OCI-LY3 (cell line): Measurements from ENCODE around the gene SPEF2.

Experiments
- H2AFZ ChIP-seq: fragments of 200-600, 300-600 bp; shearing (Covaris generic); 2 replicates; pipeline ENCODE4 v1.6.0; 2014; ENCODE audit warnings: antibody characterized with exemption, low read depth, low read length
- H3K27ac ChIP-seq: fragments of 200-600, 300-600 bp; sonication (generic); 2 replicates; pipeline ENCODE4 v1.5.1; 2014; ENCODE audit warnings: mild to moderate bottlenecking, low read length, moderate library complexity, mixed read lengths
- H3K27me3 ChIP-seq: fragments of 200-600, 300-600 bp; sonication (generic); 2 replicates; pipeline ENCODE4 v1.6.1; 2014; ENCODE audit warnings: low read depth, low read length, mixed read lengths
- H3K36me3 ChIP-seq: fragments of 200-600, 300-600 bp; sonication (generic); replicated peaks from 2 replicates; pipeline ENCODE3; 2014; ENCODE audit warnings: low read depth, low read length, mixed read lengths
- H3K4me1 ChIP-seq: fragments of 300-600, 200-600 bp; sonication (generic); 2 replicates; pipeline ENCODE4 v1.6.1; 2014; ENCODE audit warnings: low read length, mixed read lengths
- H3K4me2 ChIP-seq: fragments of 200-600, 300-600 bp; sonication (generic); 2 replicates; pipeline ENCODE4 v1.6.1; 2014; ENCODE audit warnings: low read length, mixed read lengths
- H3K4me3 ChIP-seq: fragments of 300-600, 200-600 bp; sonication (generic); 2 replicates; pipeline ENCODE4 v1.5.1; 2014; ENCODE audit warnings: antibody characterized with exemption, mild to moderate bottlenecking, low read length, moderate library complexity
- H3K79me2 ChIP-seq: fragments of 300-600, 200-600 bp; shearing (Covaris generic); 2 replicates; pipeline ENCODE4 v1.6.1; 2014; ENCODE audit warnings: mild to moderate bottlenecking, low read length, mixed read lengths
- H3K9ac ChIP-seq: fragments of 300-600, 200-600 bp; shearing (Covaris generic); 2 replicates; pipeline ENCODE4 v1.6.0; 2014; ENCODE audit warnings: mild to moderate bottlenecking, low read length, moderate library complexity
- H3K9me3 ChIP-seq: fragments of 200-600, 300-600 bp; shearing (Covaris generic); 2 replicates; pipeline ENCODE4 v1.6.1; 2014; ENCODE audit warnings: low read length, mixed read lengths; ENCODE audit not compliant: insufficient read depth
- H4K20me1 ChIP-seq: fragments of 200-600, 300-600 bp; sonication (generic); 2 replicates; pipeline ENCODE4 v1.6.1; 2016; ENCODE audit warnings: low read length, mixed read lengths; ENCODE audit not compliant: insufficient read depth
- CTCF ChIP-seq: fragments of 200-600, 300-600 bp; sonication (generic); IDR thresholded peaks from 2 replicates; pipeline ENCODE4 v1.5.1; 2014; ENCODE audit warnings: antibody characterized with exemption, low read length, low read depth
- EZH2phosphoT487 ChIP-seq: fragments of 200-600 bp; shearing (Covaris generic); IDR thresholded peaks from 2 replicates; pipeline ENCODE4 v1.6.1; 2018; ENCODE audit warnings: antibody characterized with exemption, mixed run types, low read depth

Gene SPEF2, protein sequence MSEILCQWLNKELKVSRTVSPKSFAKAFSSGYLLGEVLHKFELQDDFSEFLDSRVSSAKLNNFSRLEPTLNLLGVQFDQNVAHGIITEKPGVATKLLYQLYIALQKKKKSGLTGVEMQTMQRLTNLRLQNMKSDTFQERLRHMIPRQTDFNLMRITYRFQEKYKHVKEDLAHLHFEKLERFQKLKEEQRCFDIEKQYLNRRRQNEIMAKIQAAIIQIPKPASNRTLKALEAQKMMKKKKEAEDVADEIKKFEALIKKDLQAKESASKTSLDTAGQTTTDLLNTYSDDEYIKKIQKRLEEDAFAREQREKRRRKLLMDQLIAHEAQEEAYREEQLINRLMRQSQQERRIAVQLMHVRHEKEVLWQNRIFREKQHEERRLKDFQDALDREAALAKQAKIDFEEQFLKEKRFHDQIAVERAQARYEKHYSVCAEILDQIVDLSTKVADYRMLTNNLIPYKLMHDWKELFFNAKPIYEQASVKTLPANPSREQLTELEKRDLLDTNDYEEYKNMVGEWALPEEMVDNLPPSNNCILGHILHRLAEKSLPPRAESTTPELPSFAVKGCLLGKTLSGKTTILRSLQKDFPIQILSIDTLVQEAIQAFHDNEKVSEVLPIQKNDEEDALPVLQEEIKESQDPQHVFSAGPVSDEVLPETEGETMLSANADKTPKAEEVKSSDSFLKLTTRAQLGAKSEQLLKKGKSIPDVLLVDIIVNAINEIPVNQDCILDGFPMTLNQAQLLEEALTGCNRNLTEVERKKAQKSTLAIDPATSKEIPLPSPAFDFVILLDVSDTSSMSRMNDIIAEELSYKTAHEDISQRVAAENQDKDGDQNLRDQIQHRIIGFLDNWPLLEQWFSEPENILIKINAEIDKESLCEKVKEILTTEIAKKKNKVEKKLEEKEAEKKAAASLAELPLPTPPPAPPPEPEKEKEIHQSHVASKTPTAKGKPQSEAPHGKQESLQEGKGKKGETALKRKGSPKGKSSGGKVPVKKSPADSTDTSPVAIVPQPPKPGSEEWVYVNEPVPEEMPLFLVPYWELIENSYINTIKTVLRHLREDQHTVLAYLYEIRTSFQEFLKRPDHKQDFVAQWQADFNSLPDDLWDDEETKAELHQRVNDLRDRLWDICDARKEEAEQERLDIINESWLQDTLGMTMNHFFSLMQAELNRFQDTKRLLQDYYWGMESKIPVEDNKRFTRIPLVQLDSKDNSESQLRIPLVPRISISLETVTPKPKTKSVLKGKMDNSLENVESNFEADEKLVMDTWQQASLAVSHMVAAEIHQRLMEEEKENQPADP (N-terminal part only)

DNA sequence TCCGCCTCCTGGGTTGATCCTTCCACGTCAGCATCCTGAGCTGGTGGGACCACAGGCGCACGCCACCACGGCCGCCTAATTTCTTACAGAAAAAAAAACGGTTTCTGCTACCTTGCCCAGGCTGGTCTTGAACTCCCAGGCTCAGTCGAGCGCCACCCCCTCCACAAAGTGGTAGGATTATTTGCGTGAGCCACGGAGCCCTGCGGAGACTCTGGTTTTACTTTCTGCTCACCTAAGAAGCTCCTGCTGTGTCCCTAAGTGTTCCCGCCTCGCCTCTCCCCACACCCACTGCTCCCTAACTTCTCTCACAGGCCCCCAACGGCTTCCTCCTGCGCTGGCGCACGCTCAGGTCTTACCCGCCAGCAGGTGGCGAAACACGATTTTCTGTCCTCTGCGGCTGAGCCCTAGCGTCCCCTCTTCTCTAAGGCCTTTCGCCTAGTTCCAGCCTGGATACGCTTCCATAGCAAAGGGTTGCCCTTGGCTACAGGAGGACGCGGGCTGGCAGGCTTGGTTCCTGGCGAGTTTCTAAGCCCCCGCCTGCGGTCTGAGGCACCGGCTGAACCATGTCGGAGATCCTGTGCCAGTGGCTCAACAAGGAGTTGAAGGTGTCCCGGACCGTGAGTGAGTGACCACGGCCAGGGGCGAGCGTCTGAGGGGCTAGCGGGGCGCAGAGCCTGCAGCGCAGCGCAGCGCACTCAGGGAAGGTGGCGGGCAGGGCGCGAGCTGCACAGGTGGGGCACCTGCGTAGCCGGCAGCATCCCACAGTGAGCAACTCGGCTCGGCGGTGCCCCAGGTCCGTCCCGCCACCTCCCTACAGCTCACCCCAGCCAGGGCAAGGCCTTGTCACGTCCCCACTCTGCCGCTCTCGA lies at the start of gene SPEF2:
Gene SPEF2 (plus strand): TSS at position 429 of the 869 bp plus-strand sequence. CDS start 135 bp downstream, at position 564.
- Histone ChIP-seq H3K9ac (no peak within 1 kb of the TSS), H3K9me3 (no peaks in the 10 kb centered on the region), H3K27me3 (no peaks in the 10 kb centered on the region), H4K20me1 (no peaks in the 10 kb centered on the region), H3K36me3 (no peaks in the 10 kb centered on the region), H3K27ac (no peak within 1 kb of the TSS), H3K4me2 (no peak within 1 kb of the TSS), H3K4me1 (no peaks in the 10 kb centered on the region), H2AFZ (no peak within 1 kb of the TSS), H3K4me3 (no peak within 1 kb of the TSS), H3K79me2 (no peaks in the 10 kb centered on the region)
- TF ChIP-seq EZH2phosphoT487 (no peak), CTCF (no peak)

GRCh38 chr5:35575578-35575977 lies 42.1 kb upstream of the SPEF2 start:
- no peak overlapping the region for H2AFZ ChIP-seq
- TF ChIP-seq EZH2phosphoT487 (no peak), CTCF (no peak)
- H3K9me3 ChIP-seq = no peaks in the 10 kb centered on the region

DNA sequence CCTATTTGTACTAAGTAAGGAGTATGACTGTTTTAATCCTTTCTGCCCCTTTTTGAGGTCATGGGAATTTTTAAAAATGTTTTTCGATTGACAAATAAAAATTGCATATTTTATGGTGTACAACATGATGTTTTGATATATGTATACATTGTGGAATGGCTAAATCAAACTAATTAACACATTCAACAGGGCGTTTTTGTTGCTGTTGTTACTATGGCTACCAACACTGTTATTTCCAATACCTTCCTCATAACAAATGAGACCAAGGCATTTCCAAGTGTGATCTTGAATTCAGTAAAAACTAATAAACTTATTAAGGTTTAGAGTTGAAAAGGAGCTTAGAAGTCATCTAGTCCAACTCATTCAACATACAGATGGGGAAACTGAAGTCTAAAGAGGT lies 30.2 kb upstream of the SPEF2 start:
- no peaks in the 10 kb centered on the region for H3K27me3 ChIP-seq
- no peak overlapping the region for H2AFZ ChIP-seq
- no peak overlapping the region for H3K4me3 ChIP-seq
- no peaks in the 10 kb centered on the region for H4K20me1 ChIP-seq
- H3K4me1 ChIP-seq = no peaks in the 10 kb centered on the region
- H3K9ac ChIP-seq = no peak overlapping the region
- no peaks in the 10 kb centered on the region for H3K36me3 ChIP-seq
- H3K27ac ChIP-seq = no peak overlapping the region
- no peaks in the 10 kb centered on the region for H3K79me2 ChIP-seq
- TF ChIP-seq CTCF = no peak
- H3K4me2 ChIP-seq = no peak overlapping the region
- no peaks in the 10 kb centered on the region for H3K9me3 ChIP-seq

More at GRCh38 chr5:35575578-35575977, 42.1 kb upstream of the SPEF2 start:
- no peak overlapping the region for H3K4me3 ChIP-seq
- no peaks in the 10 kb centered on the region for H3K36me3 ChIP-seq
- H4K20me1 ChIP-seq = no peaks in the 10 kb centered on the region
- no peak overlapping the region for H3K4me2 ChIP-seq
- H3K9ac ChIP-seq = no peak overlapping the region
- no peaks in the 10 kb centered on the region for H3K79me2 ChIP-seq
- no peak overlapping the region for H3K27ac ChIP-seq
- no peaks in the 10 kb centered on the region for H3K4me1 ChIP-seq
- H3K27me3 ChIP-seq = no peaks in the 10 kb centered on the region
